NCI-H524 treated with DMSO at 0.1 percent for 48 hours (cell line): ENCODE measurements around the gene SHISA7.
A peak's percentile ranks its signal among the peaks of the same experiment; 100 is the strongest.

Experiments used
- DNase-seq: peaks from one replicate; lab custom pipeline; 2025; lab: John Stamatoyannopoulos, UW

SHISA7 gene

DNA sequence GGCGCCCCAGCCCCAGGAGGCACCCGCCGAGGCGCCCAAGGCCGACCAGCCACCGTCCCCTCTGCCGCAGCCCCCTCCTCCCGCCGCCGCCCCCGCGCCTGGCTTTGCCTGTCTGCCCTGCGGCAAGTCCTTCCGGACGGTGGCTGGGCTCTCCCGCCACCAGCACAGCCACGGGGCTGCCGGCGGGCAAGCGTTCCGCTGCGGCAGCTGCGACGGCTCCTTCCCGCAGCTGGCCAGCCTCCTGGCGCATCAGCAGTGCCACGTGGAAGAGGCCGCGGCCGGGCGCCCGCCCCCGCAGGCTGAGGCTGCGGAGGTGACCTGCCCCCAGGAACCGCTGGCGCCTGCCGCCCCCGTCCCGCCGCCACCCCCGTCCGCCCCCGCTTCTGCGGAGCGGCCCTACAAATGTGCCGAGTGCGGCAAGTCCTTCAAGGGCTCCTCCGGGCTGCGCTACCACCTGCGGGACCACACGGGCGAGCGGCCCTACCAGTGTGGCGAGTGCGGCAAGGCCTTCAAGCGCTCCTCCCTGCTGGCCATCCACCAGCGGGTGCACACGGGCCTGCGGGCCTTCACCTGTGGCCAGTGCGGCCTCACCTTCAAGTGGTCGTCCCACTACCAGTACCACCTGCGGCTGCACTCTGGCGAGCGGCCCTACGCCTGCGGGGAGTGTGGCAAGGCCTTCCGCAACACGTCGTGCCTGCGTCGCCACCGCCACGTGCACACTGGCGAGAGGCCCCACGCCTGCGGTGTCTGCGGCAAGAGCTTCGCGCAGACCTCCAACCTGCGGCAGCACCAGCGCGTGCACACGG, 39.3 kb upstream of the SHISA7 start:
- no peak for DNase-seq

DNA sequence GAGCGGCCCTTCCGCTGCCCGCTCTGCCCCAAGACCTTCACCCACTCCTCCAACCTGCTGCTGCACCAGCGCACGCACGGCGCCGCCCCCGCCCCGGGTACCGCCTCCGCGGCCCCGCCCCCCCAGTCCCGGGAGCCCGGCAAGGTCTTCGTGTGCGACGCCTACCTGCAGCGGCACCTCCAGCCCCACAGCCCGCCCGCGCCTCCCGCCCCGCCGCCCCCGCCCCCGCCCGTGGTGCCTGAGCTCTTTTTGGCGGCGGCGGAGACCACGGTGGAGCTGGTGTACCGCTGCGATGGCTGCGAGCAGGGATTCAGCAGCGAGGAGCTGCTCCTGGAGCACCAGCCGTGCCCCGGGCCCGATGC, 38.7 kb upstream of the SHISA7 start:
- DNase-seq = no peak

- DNase-seq = no peak
Measured at GRCh38 chr19:55481148-55481793, 38.2 kb upstream of the SHISA7 start.

DNA sequence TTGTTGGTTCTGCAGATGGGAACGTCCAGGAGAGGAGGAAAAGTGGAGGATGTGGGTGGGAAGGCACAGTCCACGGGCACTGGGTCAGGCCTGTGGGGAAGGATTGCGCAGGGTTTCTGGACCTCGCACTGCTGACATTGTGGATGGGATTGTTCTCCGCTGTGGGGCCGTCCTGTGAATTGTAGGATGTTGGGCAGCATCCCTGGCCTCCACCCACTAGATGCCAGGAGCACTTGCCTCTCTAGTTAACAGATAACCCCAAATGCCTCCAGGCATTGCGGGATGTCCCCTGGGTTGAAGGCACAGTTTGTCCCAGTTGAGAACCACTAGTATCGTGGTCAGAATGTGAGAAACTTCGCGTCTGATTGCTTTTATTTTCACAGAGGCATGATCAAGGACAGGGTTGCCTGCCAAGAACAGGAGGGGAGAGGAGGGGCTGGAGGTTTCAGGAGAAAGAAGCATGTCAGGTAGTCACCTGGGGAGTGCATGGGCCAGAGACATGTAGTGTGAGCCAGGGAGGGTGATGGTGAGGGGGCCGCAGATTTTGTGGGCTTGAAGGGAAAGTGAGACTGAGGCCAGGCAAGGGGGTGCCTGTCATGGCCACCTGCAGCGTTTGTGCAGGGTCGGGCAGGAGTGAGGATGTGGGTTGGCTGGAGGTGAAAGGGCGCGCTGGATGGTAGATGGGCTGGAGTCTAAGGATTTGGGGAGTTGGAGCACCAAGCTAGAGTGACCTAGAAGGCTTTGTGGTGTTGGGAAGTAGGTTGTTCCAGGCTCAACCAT, 36.5 kb upstream of the SHISA7 start:
- DNase-seq = no peak

GRCh38 chr19:55479045-55479444, 35.9 kb upstream of the SHISA7 start:
- DNase-seq = no peak

GRCh38 chr19:55478364-55478763, 35.3 kb upstream of the SHISA7 start:
- no peak for DNase-seq

DNA sequence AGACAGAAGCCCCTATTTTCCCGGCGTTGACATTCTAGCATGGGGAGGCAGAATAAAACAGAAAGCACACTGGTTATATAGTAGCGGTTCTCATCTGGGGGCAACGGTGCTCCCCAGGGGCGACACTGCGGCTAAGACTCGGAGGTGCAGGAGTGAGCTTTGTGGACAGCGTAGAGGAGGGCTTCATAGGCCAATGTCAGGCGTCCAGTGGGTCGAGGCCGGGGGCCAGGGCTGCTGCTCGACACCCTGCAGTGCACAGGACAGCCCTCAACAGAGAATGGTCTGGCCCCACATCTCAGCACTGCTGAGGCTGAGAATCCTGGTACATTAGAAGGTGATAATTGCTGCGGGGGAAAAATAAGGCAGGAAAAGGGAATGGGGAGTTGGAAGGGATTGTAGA, 34.8 kb upstream of the SHISA7 start:
- no peak for DNase-seq

DNA sequence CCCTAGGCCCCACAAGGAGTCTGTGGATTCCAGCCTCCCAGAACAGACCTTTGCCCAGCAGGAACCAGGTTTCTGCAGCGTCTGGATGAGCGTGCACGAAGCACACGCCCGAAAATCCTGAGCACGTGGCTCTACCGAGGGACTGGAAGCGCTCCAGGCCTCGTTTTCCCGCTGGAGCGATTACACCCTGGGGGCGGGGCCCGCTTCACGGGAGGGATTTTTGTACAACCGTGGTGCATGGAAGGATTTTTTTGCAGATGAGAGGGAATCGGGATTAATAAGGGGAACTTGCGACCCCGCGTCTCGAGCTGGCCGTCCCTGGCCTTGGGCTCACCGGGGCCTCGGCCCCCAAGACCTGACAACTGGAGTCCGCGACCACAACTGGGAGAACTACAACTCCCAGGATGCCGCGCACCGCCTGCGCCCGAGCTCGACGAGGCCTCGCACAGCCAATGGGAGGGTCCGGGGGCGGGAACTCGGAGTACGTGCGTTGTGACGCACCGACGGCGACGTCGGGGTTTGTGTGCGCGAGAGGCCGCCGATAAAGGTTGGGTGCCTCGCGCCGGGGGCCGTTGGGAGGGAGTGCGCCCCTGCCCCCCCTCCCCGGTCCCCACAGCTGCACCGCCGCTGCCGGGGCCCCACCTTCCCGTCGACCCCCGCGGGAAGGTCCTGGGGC, 33.1 kb upstream of the SHISA7 start, which contains the start of gene ZNF628:
Gene ZNF628, plus strand, starts transcription at position 518 of the 676 bp plus-strand sequence. CDS start 3,294 bp downstream, outside the sequence.
- DNase-seq = peak; percentile 76

- no peak for DNase-seq
Measured at GRCh38 chr19:55474269-55475265, 31.5 kb upstream of the SHISA7 start.

GRCh38 chr19:55473225-55474012, 30.3 kb upstream of the SHISA7 start:
- DNase-seq = no peak

- DNase-seq = no peak
Measured at GRCh38 chr19:55472463-55472862, 29.4 kb upstream of the SHISA7 start.

DNA sequence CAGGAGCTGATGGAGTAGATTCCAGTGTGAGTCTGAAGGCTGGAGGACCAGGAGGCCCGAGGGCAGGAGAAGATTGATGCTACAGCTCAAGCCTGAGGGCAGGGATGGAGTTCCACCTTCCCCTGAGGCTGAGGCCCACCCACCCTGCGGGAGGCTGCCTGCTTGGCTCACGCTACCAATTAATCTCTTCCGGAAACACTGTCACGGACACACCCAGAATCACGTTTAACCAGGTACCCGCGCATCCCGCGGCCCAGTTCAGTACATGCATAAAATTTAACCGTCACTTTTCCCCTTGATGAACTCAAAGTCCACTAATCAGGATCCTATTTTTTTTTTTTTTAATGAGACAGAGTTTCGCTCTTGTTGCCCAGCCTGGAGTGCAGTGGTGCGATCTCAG, 28.2 kb upstream of the SHISA7 start:
- no peak for DNase-seq

DNA sequence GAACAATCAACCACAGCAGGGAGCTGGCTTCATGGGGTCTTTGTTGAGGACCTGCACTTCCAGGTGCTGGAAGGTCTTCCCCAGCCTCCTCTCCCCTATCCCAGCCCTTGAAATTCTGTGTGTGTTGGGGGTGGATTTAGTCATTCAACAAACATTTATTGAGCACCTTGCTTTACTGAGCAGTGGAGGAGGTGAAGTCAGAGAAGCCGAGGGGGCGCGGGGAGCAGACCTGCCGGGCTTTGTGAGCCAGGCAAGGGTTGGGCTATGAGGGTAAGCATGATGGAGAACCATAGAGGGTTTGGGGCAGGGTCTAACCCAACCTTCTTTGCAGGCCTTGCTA, 24.9 kb upstream of the SHISA7 start:
- DNase-seq = no peak

DNA sequence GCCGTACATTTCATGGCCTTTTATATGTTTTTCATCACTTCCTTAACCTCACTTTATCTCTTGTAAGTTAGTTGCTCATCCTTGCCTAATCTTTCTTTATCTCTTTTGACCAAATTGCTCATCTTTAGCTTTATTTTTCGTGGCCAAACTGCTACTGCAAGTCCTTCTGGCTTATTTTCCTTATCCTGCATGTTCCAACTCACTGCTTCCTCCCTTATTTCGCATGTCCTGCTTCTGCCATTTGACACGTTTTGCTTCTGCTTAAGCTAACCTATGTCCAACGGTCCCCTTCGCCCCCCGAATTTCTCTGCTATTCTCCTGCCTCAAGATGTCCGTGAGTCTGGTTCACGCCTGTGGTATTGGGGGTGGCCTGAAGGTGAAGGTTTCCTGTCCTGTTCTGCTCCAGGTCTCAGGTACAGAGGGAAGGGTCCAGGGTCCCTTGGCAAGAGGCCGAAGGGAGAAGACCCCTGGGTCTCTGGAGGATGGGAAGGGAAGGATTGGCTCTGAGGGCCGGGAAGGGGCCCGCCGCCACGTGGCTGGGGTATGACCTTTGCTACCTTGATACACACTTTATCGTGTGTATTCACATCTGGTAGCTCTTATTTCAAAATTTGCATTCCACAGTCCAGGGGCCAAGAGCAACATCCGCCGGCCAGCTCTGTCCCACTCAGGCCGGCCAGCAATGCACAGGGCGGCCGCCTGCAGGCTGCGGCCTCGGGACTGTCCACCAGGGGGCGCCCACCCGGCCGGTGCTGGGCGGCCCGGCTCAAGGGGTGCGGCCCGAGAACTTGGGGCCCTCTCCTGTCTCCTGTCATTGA, 24.3 kb upstream of the SHISA7 start:
- no peak for DNase-seq

GRCh38 chr19:55466241-55466614, 23.1 kb upstream of the SHISA7 start:
- DNase-seq = no peak

DNA sequence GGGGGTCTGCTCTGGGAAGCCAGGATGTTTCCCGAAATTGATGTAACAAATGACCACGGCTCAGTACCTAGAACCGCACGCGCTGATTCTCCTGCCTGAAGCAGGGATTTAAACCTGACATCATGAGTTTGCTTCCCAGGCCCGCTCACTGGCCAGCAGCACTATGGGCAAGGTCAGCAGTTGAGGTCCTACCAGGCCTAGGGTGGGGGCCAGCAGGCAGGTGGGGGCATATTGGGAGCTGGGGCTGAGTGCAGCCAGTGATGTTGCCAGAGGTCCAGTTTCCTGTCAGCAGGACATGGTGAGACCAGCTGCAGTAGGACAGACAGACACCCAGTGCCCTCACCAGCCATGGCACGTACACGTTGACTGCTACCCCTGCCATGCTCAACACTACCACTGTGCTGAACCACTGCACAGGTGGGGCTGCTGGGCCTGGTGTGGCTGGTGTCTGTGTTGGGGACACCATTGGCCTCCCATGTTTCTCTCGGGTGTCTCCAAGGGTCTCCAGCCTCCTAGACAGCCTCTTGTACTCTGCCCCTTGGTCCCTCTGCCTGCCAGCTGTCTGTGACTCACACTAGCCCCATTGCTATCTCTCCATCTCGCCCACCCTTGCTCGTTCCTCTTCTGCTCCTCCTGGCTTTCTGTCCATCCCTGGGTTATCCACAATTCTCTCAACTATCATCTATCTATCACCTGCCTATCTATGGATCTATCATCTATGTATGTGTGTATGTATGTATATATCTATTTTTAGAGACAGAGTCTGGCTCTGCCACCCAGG, 22.6 kb upstream of the SHISA7 start:
- no peak for DNase-seq

DNA sequence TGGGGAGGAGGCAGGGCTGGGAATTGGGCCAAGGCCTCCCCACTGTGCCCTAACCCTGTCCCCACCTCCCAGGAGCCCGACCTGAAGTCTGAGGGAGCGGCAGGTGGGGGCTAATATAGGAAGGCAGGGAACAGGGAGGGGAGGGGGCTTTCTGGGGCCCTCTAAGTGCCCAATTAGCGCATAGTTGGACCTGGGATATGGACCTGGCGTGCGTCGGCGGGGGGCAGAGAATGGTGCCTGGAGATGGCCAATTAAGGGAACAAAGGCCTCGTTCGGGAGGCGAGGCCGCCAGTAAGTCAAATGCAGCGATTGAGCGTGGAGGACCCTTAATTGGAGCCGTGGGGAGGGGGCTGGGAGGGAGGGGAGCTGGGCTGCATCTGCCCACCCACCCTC, 21.6 kb upstream of the SHISA7 start, which contains the start of gene C19orf85:
Gene C19orf85, minus strand, starts transcription at position 90 of the 393 bp plus-strand sequence. CDS start 197 bp downstream, outside the sequence.
- DNase-seq = no peak

DNA sequence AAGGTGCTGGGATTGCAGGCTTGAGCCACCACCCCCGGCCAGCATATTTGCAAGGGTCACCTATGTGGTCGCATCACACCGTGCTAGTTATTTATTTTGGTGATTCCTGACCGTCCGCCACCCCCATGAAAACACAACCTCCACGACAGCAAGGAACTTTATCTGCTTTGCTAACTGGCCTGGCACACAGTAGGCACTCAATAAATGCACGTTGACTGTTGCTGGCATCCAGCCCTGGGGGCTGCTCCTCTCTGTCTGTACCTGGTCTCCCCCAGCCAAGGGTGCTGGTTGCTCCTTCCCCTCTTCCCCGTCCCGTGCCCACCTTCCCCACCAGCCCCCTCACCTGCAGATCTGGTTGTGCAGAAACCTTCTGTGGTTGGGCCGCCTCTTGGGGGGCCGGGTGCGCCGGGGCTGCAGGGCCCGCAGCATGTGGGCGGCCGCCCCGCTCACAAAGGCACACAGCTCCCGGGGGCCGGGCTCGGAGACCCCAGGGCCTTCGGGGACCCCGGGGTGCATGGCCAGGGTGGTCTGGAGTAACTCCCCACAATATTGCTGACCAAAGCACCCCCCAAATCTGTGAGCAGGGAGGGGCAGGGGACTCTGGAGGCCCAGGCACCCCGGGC, 21.1 kb upstream of the SHISA7 start:
- DNase-seq = no peak
